Measurements from ENCODE around the gene MEGF11. TPM values are rescaled to one million over a fixed set of nuclear protein-coding genes. Genes with fewer than 3 reads are reported as not detected.

The MEGF11 gene
- total and polyA plus RNA-seq, 2 donors (not counting 1 experiment from before 2014, with no cell fraction given): under 0.01 TPM; not detected in 1

GRCh38 chr15:66124651-66125050 is 128.9 kb downstream of the MEGF11 start:
- Histone ChIP-seq H2AFZ (ENCODE audit: low read length) (no peak overlapping the region), H4K20me1 (ENCODE audit: control insufficient read depth, extremely low read depth, insufficient read depth, low read length) (no peaks in the 10 kb centered on the region), H3K36me3 (ENCODE audit: control insufficient read depth, insufficient read depth, low read length) (no peaks in the 10 kb centered on the region), H3K9ac (ENCODE audit: insufficient read depth, low read length) (no peak overlapping the region), H3K4me3 (replicated peaks in 1 of 4; ENCODE audit: control extremely low read depth in 1 of 4, insufficient read depth in 1 of 4, low read depth in 3 of 4, low read length in 4 of 4) (no peak overlapping the region), H3K4me2 (ENCODE audit: extremely low read depth, insufficient read depth, low read length) (no peak overlapping the region), H3K4me1 (ENCODE audit: control insufficient read depth, extremely low read depth, insufficient read depth, low read length) (no peaks in the 10 kb centered on the region), H3K79me2 (ENCODE audit: control insufficient read depth, insufficient read depth, low read length) (no peaks in the 10 kb centered on the region), H3K9me3 (ENCODE audit: control insufficient read depth, insufficient read depth, low read depth, low read length) (no peaks in the 10 kb centered on the region), H3K27me3 (ENCODE audit: control insufficient read depth, insufficient read depth, low read length) (peaks cover 13% of the 10 kb centered on the region), H3K27ac (ENCODE audit: insufficient read depth, low read length) (no peak overlapping the region)
- DNase-seq (ENCODE audit: low read depth in 2 of 2): no peak
- no peak for TF ChIP-seq CTCF (conservative IDR thresholded peaks at IDR 0.05 in 1 of 2, IDR thresholded peaks at IDR 0.05 in 1 of 2; ENCODE audit: low read depth in 1 of 2, low read length in 2 of 2)
- no peak for TF ChIP-seq EZH2 (IDR thresholded peaks at IDR 0.05; ENCODE audit: low read length, missing control alignments)

DNA sequence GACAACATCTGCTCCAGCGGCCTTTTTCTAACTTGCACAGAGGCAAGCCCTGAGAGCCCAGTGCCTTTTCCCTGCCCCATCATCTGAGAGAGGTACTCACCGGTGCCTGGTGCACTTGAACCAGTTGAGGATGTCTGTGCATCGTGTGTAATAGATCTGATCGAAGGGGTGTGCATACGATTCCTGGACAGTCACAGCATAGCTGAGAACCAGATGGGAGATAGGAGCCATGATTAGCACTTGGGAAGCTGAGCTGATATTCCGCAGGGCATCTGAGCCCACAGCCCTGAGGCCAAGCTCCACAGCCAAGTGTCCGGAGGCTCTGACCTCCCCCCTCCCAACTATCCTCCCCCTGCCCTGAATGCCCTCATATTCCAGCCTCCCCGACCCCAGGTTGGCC is 129.8 kb downstream of the MEGF11 start:
- Histone ChIP-seq H3K9me3 (ENCODE audit: control insufficient read depth, insufficient read depth, low read depth, low read length) (no peaks in the 10 kb centered on the region), H3K27me3 (ENCODE audit: control insufficient read depth, insufficient read depth, low read length) (peaks cover 13% of the 10 kb centered on the region), H3K4me3 (replicated peaks in 1 of 4; ENCODE audit: control extremely low read depth in 1 of 4, insufficient read depth in 1 of 4, low read depth in 3 of 4, low read length in 4 of 4) (no peak overlapping the region), H3K79me2 (ENCODE audit: control insufficient read depth, insufficient read depth, low read length) (no peaks in the 10 kb centered on the region), H3K4me2 (ENCODE audit: extremely low read depth, insufficient read depth, low read length) (no peak overlapping the region), H4K20me1 (ENCODE audit: control insufficient read depth, extremely low read depth, insufficient read depth, low read length) (no peaks in the 10 kb centered on the region), H2AFZ (ENCODE audit: low read length) (no peak overlapping the region), H3K27ac (ENCODE audit: insufficient read depth, low read length) (no peak overlapping the region), H3K4me1 (ENCODE audit: control insufficient read depth, extremely low read depth, insufficient read depth, low read length) (no peaks in the 10 kb centered on the region), H3K36me3 (ENCODE audit: control insufficient read depth, insufficient read depth, low read length) (no peaks in the 10 kb centered on the region), H3K9ac (ENCODE audit: insufficient read depth, low read length) (no peak overlapping the region)
- no peak for TF ChIP-seq EZH2 (IDR thresholded peaks at IDR 0.05; ENCODE audit: low read length, missing control alignments)
- TF ChIP-seq CTCF (conservative IDR thresholded peaks at IDR 0.05 in 1 of 2, IDR thresholded peaks at IDR 0.05 in 1 of 2; ENCODE audit: low read depth in 1 of 2, low read length in 2 of 2): no peak
- DNase-seq (ENCODE audit: low read depth in 2 of 2): no peak

DNA sequence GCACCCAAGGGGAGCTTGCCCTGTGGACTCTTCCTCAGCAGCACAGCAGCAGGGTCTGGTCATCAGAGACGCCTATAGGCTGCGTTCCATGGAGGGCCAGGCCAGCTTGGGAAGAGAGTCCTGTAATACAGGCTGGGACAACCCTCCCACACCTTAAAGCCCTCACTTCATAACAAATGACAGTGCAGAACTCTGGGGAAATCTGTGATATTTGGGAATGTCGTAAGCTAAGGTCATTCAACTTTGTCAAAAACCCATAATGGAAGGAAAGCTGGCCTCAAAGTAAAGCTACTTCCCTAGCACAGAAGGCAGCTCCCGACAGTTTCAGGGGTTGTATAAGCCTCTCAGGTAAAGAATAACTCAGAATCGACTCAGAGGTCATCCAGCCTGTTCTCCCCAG is 133.1 kb downstream of the MEGF11 start:
- Histone ChIP-seq H3K4me3 (replicated peaks in 1 of 4; ENCODE audit: control extremely low read depth in 1 of 4, insufficient read depth in 1 of 4, low read depth in 3 of 4, low read length in 4 of 4) (no peak overlapping the region), H3K9ac (ENCODE audit: insufficient read depth, low read length) (no peak overlapping the region), H4K20me1 (ENCODE audit: control insufficient read depth, extremely low read depth, insufficient read depth, low read length) (no peaks in the 10 kb centered on the region), H3K27ac (ENCODE audit: insufficient read depth, low read length) (no peak overlapping the region), H3K79me2 (ENCODE audit: control insufficient read depth, insufficient read depth, low read length) (no peaks in the 10 kb centered on the region), H3K4me2 (ENCODE audit: extremely low read depth, insufficient read depth, low read length) (no peak overlapping the region), H2AFZ (ENCODE audit: low read length) (no peak overlapping the region), H3K4me1 (ENCODE audit: control insufficient read depth, extremely low read depth, insufficient read depth, low read length) (no peaks in the 10 kb centered on the region), H3K27me3 (ENCODE audit: control insufficient read depth, insufficient read depth, low read length) (peaks cover 8% of the 10 kb centered on the region), H3K36me3 (ENCODE audit: control insufficient read depth, insufficient read depth, low read length) (no peaks in the 10 kb centered on the region), H3K9me3 (ENCODE audit: control insufficient read depth, insufficient read depth, low read depth, low read length) (no peaks in the 10 kb centered on the region)
- no peak for DNase-seq (ENCODE audit: low read depth in 2 of 2)
- TF ChIP-seq EZH2 (IDR thresholded peaks at IDR 0.05; ENCODE audit: low read length, missing control alignments) (no peak), CTCF (conservative IDR thresholded peaks at IDR 0.05 in 1 of 2, IDR thresholded peaks at IDR 0.05 in 1 of 2; ENCODE audit: low read depth in 1 of 2, low read length in 2 of 2) (no peak)
